GM18526 (cell line): ENCODE measurements around the gene ARHGAP36.

Experiments used
- POLR2A ChIP-seq: IDR thresholded peaks from 3 replicates; pipeline ENCODE4 v1.6.1; 2011; ENCODE audit not compliant: insufficient read length; ENCODE audit errors: extremely low read depth

The ARHGAP36 gene

GRCh38 chrX:131058136-131058868 lies at the start of gene ARHGAP36:
Gene ARHGAP36, plus strand, starts transcription at chrX:131058346. Its CDS starts 23,320 bp downstream, at chrX:131081666.
- TF ChIP-seq POLR2A: no peak

- no peak for TF ChIP-seq POLR2A
These were observed 48.0 kb upstream of the ARHGAP36 start for GRCh38 chrX:131010186-131010585.

- no peak for TF ChIP-seq POLR2A
These were observed 32.8 kb upstream of the ARHGAP36 start for GRCh38 chrX:131025336-131025735.

- TF ChIP-seq POLR2A: no peak
These were observed 25.6 kb upstream of the ARHGAP36 start for GRCh38 chrX:131032354-131033230.

- no peak for TF ChIP-seq POLR2A
These were observed 24.1 kb upstream of the ARHGAP36 start for GRCh38 chrX:131034063-131034462.

GRCh38 chrX:131040781-131041180 lies 17.4 kb upstream of the ARHGAP36 start:
- no peak for TF ChIP-seq POLR2A

GRCh38 chrX:131041667-131042066 lies 16.5 kb upstream of the ARHGAP36 start:
- TF ChIP-seq POLR2A: no peak

- no peak for TF ChIP-seq POLR2A
These were observed 12.4 kb upstream of the ARHGAP36 start for GRCh38 chrX:131045726-131046125.

- no peak for TF ChIP-seq POLR2A
These were observed 11.6 kb upstream of the ARHGAP36 start for GRCh38 chrX:131046596-131046995.

- no peak for TF ChIP-seq POLR2A
These were observed 11.0 kb upstream of the ARHGAP36 start for GRCh38 chrX:131047180-131047579.

GRCh38 chrX:131053076-131053475 lies 5.1 kb upstream of the ARHGAP36 start:
- TF ChIP-seq POLR2A: no peak

- no peak for TF ChIP-seq POLR2A
These were observed 3.2 kb upstream of the ARHGAP36 start for GRCh38 chrX:131054906-131055305.

GRCh38 chrX:131057706-131058105 lies 440 bp upstream of the ARHGAP36 start:
- TF ChIP-seq POLR2A: no peak

GRCh38 chrX:131059246-131059645 lies 1.1 kb downstream of the ARHGAP36 start:
- no peak for TF ChIP-seq POLR2A

- no peak for TF ChIP-seq POLR2A
These were observed 2.0 kb downstream of the ARHGAP36 start for GRCh38 chrX:131060147-131060546.

GRCh38 chrX:131061306-131061705 lies 3.2 kb downstream of the ARHGAP36 start:
- no peak for TF ChIP-seq POLR2A
